NCI-H2196 treated with DMSO at 0.1 percent for 48 hours (cell line): Measurements from ENCODE around the gene DIAPH2.

Source experiments
- DNase-seq: peaks from one replicate; lab custom pipeline; 2025; ENCODE audit not compliant: unreplicated experiment; lab: John Stamatoyannopoulos, UW

The DIAPH2 gene

DNA sequence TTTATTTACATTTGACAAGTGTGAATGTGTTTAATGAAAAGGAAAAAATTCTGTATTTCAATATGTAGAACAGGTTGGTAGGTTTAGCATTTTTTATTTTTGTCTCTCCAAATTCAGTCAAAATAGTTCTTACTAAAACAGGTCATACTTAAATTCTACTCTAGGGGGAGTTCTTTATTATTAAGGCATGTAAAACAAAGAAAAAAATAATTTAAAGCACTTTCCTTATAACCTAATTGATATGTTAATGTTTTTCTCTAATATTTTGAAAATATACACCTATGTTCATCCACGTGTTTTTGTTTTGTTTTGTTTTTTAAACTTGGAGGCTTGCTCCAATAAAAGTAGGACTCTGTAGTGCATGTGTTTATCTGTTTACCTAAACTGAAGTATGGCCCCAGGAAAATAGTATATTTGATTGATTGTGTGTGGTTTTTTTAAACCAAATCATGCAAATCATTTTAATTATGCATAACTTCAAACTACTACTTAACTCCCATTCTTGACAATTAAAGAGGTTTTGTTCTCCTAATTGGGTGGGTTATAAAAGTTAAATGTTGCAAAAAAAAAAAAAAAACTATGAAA is 761.7 kb downstream of the DIAPH2 start:
- no peak for DNase-seq

DNA sequence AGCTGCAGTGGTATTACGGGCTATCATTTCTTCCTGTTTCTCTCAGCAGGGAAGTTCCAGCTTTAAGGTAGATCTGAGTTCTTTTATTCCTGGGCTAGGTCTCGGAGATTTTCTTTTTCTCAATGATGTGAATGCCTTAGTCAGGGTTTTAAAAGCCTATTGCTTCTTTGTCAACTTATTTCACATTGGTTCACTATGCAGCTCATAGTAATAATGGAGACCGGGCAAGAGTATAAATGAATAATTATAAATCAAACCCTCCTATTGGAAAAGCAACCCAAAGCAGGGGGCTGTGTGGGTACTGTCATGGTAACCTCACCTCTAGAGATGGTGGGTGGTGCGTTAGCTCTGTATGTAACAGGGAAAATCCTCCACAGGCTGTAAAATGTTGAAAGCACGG is 762.7 kb downstream of the DIAPH2 start:
- no peak for DNase-seq

- DNase-seq, result no peak
Measured at GRCh38 chrX:97452283-97452682, 767.6 kb downstream of the DIAPH2 start.

- no peak for DNase-seq
Measured at GRCh38 chrX:97461763-97462162, 777.1 kb downstream of the DIAPH2 start.

DNA sequence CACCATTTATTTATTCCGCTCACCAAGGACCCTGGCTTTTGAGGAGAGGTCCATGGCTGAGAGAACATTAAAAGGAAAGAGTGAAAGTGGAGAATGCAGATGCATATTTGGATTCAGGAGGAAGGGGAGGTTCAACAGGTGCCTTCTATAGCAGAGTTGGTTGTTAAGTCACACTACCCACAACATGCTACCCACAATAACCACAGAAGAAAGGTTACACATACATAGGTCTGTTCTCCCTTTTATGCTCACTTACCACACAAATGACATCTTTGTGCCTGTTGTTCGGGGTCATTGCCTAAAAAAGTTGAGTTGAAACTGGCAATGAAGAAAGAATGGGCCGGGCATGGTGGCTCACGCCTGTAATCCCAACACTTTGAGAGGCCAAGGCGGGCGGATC is 786.4 kb downstream of the DIAPH2 start:
- DNase-seq, result no peak

- no peak for DNase-seq
Measured at GRCh38 chrX:97474933-97475332, 790.3 kb downstream of the DIAPH2 start.

DNA sequence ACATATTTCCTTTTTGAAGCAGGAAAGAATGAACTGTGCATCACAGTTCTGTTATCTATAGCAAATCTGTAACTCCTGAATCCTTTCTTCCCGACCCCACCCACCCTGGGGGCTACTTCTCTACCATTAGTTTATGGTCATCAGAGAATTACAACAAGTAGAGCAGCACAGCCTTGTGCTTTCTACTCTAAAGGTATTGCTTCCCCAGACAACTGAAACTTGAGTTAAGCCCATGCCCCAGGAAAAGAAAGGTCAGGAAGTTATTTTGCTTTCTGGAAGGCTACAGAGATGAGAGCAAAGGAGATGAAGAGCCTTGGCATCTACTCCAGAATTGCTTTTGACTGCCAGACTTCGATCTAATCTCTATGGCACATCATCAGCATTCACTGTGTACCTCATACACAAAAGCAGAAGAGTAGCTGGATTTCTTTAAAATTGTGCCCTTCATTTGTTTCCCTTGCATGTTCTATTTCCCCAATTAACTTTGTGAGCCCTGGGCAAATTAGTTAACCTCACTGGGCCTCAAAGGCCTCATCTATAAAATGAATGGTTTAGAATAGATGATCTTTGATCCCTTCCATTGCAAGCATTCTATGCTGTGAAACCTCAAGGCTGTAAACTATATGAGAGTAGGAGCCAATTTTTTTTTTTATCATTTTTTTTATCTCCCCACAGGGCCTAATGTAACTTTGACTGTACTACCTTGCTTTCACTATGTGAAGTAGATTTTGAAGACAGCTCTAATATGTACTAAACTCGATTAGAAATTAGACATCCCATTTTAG is 794.7 kb downstream of the DIAPH2 start:
- no peak for DNase-seq

DNA sequence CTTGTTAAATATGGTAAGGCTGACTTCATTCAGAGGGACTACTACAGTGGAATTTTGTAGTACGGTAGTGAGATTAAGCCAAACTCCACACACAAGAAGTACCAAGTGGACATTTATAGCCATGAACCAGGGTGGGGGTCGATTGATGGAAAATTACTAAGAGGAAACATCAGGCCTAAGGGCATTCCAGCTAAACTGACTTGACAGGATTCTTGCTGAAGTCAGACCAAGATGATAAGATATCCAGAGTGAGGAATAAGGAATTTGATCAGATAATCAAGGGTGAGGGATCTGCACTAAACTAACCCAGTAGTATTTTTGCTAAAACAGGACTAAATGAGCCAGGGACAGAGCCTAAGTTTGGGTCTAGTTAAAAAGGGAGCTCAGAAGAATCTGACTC is 796.6 kb downstream of the DIAPH2 start:
- DNase-seq, result no peak

- no peak for DNase-seq
Measured at GRCh38 chrX:97482666-97483300, 798.1 kb downstream of the DIAPH2 start.

- no peak for DNase-seq
Measured at GRCh38 chrX:97490656-97491055, 806.0 kb downstream of the DIAPH2 start.

DNA sequence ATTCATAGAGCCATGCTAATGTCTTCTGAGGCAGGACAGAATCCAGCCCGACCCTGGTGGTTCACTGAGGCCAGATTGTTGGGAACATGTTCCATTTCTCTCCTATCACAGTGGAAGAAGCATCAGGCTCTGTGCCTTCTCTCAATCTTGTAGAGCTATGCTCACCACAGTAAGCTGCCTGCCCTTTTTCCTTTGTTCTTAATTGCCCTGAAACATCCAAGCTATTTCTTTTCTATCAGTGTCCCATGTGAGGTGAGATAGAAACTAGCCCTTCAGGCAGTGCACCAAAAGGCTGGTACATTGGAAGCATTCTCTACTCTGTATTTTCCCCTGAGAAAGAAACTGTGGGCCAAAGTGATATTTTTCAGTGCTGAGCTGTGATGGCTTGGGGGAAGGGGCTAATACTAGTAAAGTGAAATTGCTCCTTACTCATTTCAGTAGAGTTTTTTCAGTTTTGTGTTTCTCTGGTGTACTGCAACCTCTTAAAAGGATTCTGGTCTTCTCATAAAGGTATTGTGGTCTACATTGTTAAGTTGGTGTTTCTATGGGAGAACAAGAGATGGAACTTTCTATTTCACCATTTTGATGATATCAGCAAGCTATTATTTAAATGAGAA is 810.2 kb downstream of the DIAPH2 start:
- no peak for DNase-seq

DNA sequence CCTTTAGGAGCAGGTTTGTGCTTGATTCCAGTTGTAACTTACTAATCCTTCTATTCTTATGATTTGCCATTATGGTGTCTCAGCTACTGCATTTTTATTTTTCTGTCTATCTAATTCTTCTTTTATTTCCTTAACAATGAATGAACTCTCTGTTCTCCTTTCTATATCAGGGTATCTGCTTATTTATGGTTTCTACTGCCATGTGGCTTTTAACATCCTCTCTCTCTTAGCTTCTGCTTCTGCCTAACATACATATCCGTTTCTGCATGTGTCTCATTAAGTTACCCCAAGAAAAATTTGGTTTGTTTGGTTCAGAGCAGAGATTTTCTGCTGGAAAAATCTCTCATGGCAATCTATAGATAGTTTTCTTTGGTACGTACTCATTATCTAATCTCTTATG is 813.5 kb downstream of the DIAPH2 start:
- no peak for DNase-seq

GRCh38 chrX:97504431-97504830 is 819.8 kb downstream of the DIAPH2 start:
- no peak for DNase-seq

- no peak for DNase-seq
Measured at GRCh38 chrX:97517763-97518162, 833.1 kb downstream of the DIAPH2 start.

DNA sequence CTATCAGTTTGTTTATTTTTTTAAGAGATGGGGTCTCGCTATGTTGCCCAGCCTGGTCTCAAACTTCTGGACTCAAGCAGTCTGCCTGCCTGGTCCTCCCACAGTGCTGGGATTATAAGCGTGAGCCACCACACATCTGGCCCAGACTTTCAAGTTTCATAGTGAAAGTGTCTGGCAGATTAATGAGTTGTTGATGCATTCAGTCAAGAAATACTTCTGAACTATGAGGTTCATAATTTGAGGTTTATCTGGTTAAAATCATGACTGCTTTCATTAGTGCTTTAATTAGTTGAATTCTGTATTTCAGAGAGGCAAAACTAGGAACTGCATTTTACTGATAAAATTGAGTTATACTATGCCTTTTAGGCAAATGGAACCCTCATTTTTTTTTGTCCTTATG is 837.7 kb downstream of the DIAPH2 start:
- DNase-seq, result no peak

DNA sequence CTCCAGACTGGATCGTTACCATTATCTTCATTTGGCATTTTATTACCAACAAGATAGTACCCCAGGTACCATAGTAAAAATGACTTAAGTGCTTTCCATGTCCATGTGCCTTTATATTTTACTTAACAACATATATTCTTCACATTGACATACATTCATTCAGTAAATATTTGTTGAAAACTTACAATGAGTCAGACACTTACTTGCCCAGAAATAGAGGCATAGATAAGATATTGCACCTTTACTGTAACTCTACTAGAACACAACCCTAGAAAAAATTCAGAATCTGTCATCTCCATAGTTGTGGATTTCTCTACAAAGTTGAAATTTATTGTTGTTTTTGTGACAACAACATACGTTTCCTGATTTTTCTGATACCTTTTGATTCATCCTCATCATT is 839.7 kb downstream of the DIAPH2 start:
- DNase-seq, result no peak

GRCh38 chrX:97524997-97525396 is 840.4 kb downstream of the DIAPH2 start:
- no peak for DNase-seq

DNA sequence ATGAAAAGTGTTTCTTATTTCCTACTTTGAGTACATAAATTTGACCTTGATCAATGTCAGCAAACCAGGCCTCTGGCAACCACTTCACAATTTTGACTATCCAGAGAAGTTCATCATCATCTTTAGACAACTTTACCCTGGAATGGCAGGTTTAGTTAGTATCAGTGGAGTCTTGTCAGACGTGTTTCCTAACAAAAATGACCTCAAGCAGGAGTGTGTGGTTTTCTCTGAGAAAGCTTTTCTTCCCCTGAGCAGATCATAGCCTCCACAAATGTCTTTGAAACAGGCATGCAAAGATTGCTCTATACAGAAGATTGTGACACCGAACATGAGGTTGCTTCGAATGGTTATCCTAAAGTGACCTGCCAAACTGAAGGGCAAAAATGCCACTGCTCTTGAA is 841.3 kb downstream of the DIAPH2 start:
- no peak for DNase-seq

- no peak for DNase-seq
Measured at GRCh38 chrX:97527725-97528124, 843.1 kb downstream of the DIAPH2 start.

- DNase-seq, result no peak
Measured at GRCh38 chrX:97529536-97530200, 845.0 kb downstream of the DIAPH2 start.

- no peak for DNase-seq
Measured at GRCh38 chrX:97531825-97532224, 847.2 kb downstream of the DIAPH2 start.
